Measurements from ENCODE around the gene NBEA.

NBEA gene

GRCh38 chr13:35266412-35266811 is 324.3 kb downstream of the NBEA start:
- Histone ChIP-seq H3K18ac (ENCODE audit: low read length) (no peak overlapping the region), H3K23ac (ENCODE audit: low read depth, low read length, poor library complexity) (no peak overlapping the region), H3K4me2 (ENCODE audit: insufficient read depth, low read length, poor library complexity, severe bottlenecking) (no peak overlapping the region), H2BK120ac (ENCODE audit: low read depth, low read length) (no peak overlapping the region), H2BK12ac (ENCODE audit: low read length) (no peak overlapping the region), H3K9ac (ENCODE audit: low read depth, low read length, poor library complexity) (no peak overlapping the region), H3K4me1 (ENCODE audit: control insufficient read depth in 2 of 2, insufficient read depth in 1 of 2, low read depth in 1 of 2, low read length in 2 of 2) (no peaks in the 10 kb centered on the region), H3K4me3 (ENCODE audit: low read length in 2 of 2) (no peak overlapping the region), H4K91ac (ENCODE audit: low read depth, low read length, poor library complexity) (no peak overlapping the region), H3K14ac (ENCODE audit: low read length) (no peak overlapping the region), H3K27ac (replicated peaks; ENCODE audit: low read length) (no peak overlapping the region), H2AK5ac (ENCODE audit: low read depth, low read length) (no peak overlapping the region), H3K36me3 (replicated peaks in 1 of 2; ENCODE audit: control insufficient read depth in 2 of 2, insufficient read depth in 2 of 2, low read length in 2 of 2) (peaks cover 0 to 2% of the 10 kb centered on the region in 2 donors), H2BK5ac (ENCODE audit: low read length) (no peak overlapping the region), H3K27me3 (ENCODE audit: control insufficient read depth in 3 of 3, insufficient read depth in 3 of 3, low read depth in 1 of 3, low read length in 3 of 3) (no peaks in the 10 kb centered on the region), H3K9me3 (replicated peaks in 1 of 2; ENCODE audit: control insufficient read depth in 2 of 2, insufficient read depth in 1 of 2, low read depth in 1 of 2, low read length in 2 of 2) (peaks cover 0 to 2% of the 10 kb centered on the region in 2 donors), H2BK15ac (ENCODE audit: low read length) (no peak overlapping the region), H3K79me1 (ENCODE audit: low read depth, low read length) (no peaks in the 10 kb centered on the region), H4K8ac (ENCODE audit: low read depth, low read length) (no peak overlapping the region), H2AFZ (ENCODE audit: low read length) (no peak overlapping the region), H3K4ac (ENCODE audit: low read length) (no peak overlapping the region)
- no CpG with 5 or more reads among the region's 3 CpGs for WGBS, 2 donors (ENCODE audit: extremely low coverage in 2 of 2, insufficient read length in 2 of 2, insufficient replicate concordance in 1 of 2)
- no peak for DNase-seq (ENCODE audit: low spot score)

DNA sequence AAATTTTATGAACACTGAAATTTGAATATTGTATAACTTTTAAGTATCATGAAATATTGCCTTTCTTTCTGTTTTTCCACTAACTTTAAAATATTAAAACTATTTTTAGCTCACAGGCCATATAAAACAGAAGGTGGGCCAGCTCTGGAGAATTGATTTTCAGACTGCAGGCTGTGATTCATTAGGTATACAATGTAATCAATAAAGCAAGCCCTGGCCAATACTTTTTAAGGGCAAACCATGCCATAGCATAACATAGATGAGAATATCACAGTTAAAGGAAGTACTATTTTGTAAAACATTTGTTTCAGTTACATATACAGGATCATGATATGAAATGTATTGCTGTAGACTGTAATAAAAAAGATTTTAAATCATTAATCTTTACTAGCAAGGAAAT is 336.8 kb downstream of the NBEA start:
- H2BK5ac ChIP-seq (ENCODE audit: low read length) = no peak overlapping the region
- no peak overlapping the region for H2BK15ac ChIP-seq (ENCODE audit: low read length)

GRCh38 chr13:35279500-35279899 is 337.4 kb downstream of the NBEA start:
- Histone ChIP-seq H3K9me3 (replicated peaks in 1 of 2; ENCODE audit: control insufficient read depth in 2 of 2, insufficient read depth in 1 of 2, low read depth in 1 of 2, low read length in 2 of 2) (no peaks in the 10 kb centered on the region), H3K4me2 (ENCODE audit: insufficient read depth, low read length, poor library complexity, severe bottlenecking) (no peak overlapping the region), H3K14ac (ENCODE audit: low read length) (no peak overlapping the region), H4K8ac (ENCODE audit: low read depth, low read length) (no peak overlapping the region), H2AFZ (ENCODE audit: low read length) (no peak overlapping the region), H2BK12ac (ENCODE audit: low read length) (no peak overlapping the region), H3K27me3 (ENCODE audit: control insufficient read depth in 3 of 3, insufficient read depth in 3 of 3, low read depth in 1 of 3, low read length in 3 of 3) (no peaks in the 10 kb centered on the region), H4K91ac (ENCODE audit: low read depth, low read length, poor library complexity) (no peak overlapping the region), H3K4me1 (ENCODE audit: control insufficient read depth in 2 of 2, insufficient read depth in 1 of 2, low read depth in 1 of 2, low read length in 2 of 2) (no peaks in the 10 kb centered on the region), H3K18ac (ENCODE audit: low read length) (no peak overlapping the region), H2BK15ac (ENCODE audit: low read length) (no peak overlapping the region), H3K36me3 (replicated peaks in 1 of 2; ENCODE audit: control insufficient read depth in 2 of 2, insufficient read depth in 2 of 2, low read length in 2 of 2) (no peaks in the 10 kb centered on the region), H3K27ac (replicated peaks; ENCODE audit: low read length) (no peak overlapping the region), H3K9ac (ENCODE audit: low read depth, low read length, poor library complexity) (no peak overlapping the region), H3K23ac (ENCODE audit: low read depth, low read length, poor library complexity) (no peak overlapping the region), H3K4ac (ENCODE audit: low read length) (no peak overlapping the region), H2BK5ac (ENCODE audit: low read length) (no peak overlapping the region), H3K79me1 (ENCODE audit: low read depth, low read length) (no peaks in the 10 kb centered on the region), H3K4me3 (ENCODE audit: low read length in 2 of 2) (no peak overlapping the region), H2BK120ac (ENCODE audit: low read depth, low read length) (no peak overlapping the region), H2AK5ac (ENCODE audit: low read depth, low read length) (no peak overlapping the region)
- no CpG with 5 or more reads among the region's 1 CpG for WGBS, 2 donors (ENCODE audit: extremely low coverage in 2 of 2, insufficient read length in 2 of 2, insufficient replicate concordance in 1 of 2)
- DNase-seq (ENCODE audit: low spot score) = no peak

More for the DNA sequence above, 336.8 kb downstream of the NBEA start:
- Histone ChIP-seq H4K8ac (ENCODE audit: low read depth, low read length) (no peak overlapping the region), H2AFZ (ENCODE audit: low read length) (no peak overlapping the region), H2AK5ac (ENCODE audit: low read depth, low read length) (no peak overlapping the region), H3K4me3 (ENCODE audit: low read length in 2 of 2) (no peak overlapping the region), H3K4me1 (ENCODE audit: control insufficient read depth in 2 of 2, insufficient read depth in 1 of 2, low read depth in 1 of 2, low read length in 2 of 2) (no peaks in the 10 kb centered on the region), H2BK12ac (ENCODE audit: low read length) (no peak overlapping the region), H4K91ac (ENCODE audit: low read depth, low read length, poor library complexity) (no peak overlapping the region), H3K36me3 (replicated peaks in 1 of 2; ENCODE audit: control insufficient read depth in 2 of 2, insufficient read depth in 2 of 2, low read length in 2 of 2) (no peaks in the 10 kb centered on the region), H3K14ac (ENCODE audit: low read length) (no peak overlapping the region), H3K4ac (ENCODE audit: low read length) (no peak overlapping the region), H3K27me3 (ENCODE audit: control insufficient read depth in 3 of 3, insufficient read depth in 3 of 3, low read depth in 1 of 3, low read length in 3 of 3) (no peaks in the 10 kb centered on the region), H3K23ac (ENCODE audit: low read depth, low read length, poor library complexity) (no peak overlapping the region), H2BK120ac (ENCODE audit: low read depth, low read length) (no peak overlapping the region), H3K9me3 (replicated peaks in 1 of 2; ENCODE audit: control insufficient read depth in 2 of 2, insufficient read depth in 1 of 2, low read depth in 1 of 2, low read length in 2 of 2) (no peaks in the 10 kb centered on the region), H3K79me1 (ENCODE audit: low read depth, low read length) (no peaks in the 10 kb centered on the region), H3K18ac (ENCODE audit: low read length) (no peak overlapping the region), H3K27ac (replicated peaks; ENCODE audit: low read length) (no peak overlapping the region), H3K4me2 (ENCODE audit: insufficient read depth, low read length, poor library complexity, severe bottlenecking) (no peak overlapping the region), H3K9ac (ENCODE audit: low read depth, low read length, poor library complexity) (no peak overlapping the region)
- no peak for DNase-seq (ENCODE audit: low spot score)

- no peak for DNase-seq (ENCODE audit: low spot score)
- H3K9me3 ChIP-seq (replicated peaks in 1 of 2; ENCODE audit: control insufficient read depth in 2 of 2, insufficient read depth in 1 of 2, low read depth in 1 of 2, low read length in 2 of 2) = no peaks in the 10 kb centered on the region
- no peak overlapping the region for H4K8ac ChIP-seq (ENCODE audit: low read depth, low read length)
- H2AK5ac ChIP-seq (ENCODE audit: low read depth, low read length) = no peak overlapping the region
- H4K91ac ChIP-seq (ENCODE audit: low read depth, low read length, poor library complexity) = no peak overlapping the region
- no CpG with 5 or more reads among the region's 1 CpG for WGBS, 2 donors (ENCODE audit: extremely low coverage in 2 of 2, insufficient read length in 2 of 2, insufficient replicate concordance in 1 of 2)
- no peak overlapping the region for H3K9ac ChIP-seq (ENCODE audit: low read depth, low read length, poor library complexity)
- no peak overlapping the region for H2BK12ac ChIP-seq (ENCODE audit: low read length)
- no peak overlapping the region for H3K14ac ChIP-seq (ENCODE audit: low read length)
- no peaks in the 10 kb centered on the region for H3K36me3 ChIP-seq (replicated peaks in 1 of 2; ENCODE audit: control insufficient read depth in 2 of 2, insufficient read depth in 2 of 2, low read length in 2 of 2)
- H3K27me3 ChIP-seq (ENCODE audit: control insufficient read depth in 3 of 3, insufficient read depth in 3 of 3, low read depth in 1 of 3, low read length in 3 of 3) = no peaks in the 10 kb centered on the region
- no peak overlapping the region for H3K4me2 ChIP-seq (ENCODE audit: insufficient read depth, low read length, poor library complexity, severe bottlenecking)
- no peak overlapping the region for H2BK5ac ChIP-seq (ENCODE audit: low read length)
- no peak overlapping the region for H2BK15ac ChIP-seq (ENCODE audit: low read length)
- peaks cover 0 to 8% of the 10 kb centered on the region in 2 donors for H3K4me1 ChIP-seq (ENCODE audit: control insufficient read depth in 2 of 2, insufficient read depth in 1 of 2, low read depth in 1 of 2, low read length in 2 of 2)
- H3K79me1 ChIP-seq (ENCODE audit: low read depth, low read length) = no peaks in the 10 kb centered on the region
- H3K23ac ChIP-seq (ENCODE audit: low read depth, low read length, poor library complexity) = no peak overlapping the region
- no peak overlapping the region for H2BK120ac ChIP-seq (ENCODE audit: low read depth, low read length)
- no peak overlapping the region for H3K18ac ChIP-seq (ENCODE audit: low read length)
- no peak overlapping the region for H2AFZ ChIP-seq (ENCODE audit: low read length)
- no peak overlapping the region for H3K4ac ChIP-seq (ENCODE audit: low read length)
- H3K4me3 ChIP-seq (ENCODE audit: low read length in 2 of 2) = no peak overlapping the region
- H3K27ac ChIP-seq (replicated peaks; ENCODE audit: low read length) = no peak overlapping the region
Measured at GRCh38 chr13:35283856-35284255, 341.8 kb downstream of the NBEA start.
